DOHH2 (cell line): ENCODE results near the gene PPARA.

ENCODE experiments used
- EZH2phosphoT487 ChIP-seq: fragments of 200-600 bp; sonication (generic); IDR thresholded peaks from 2 replicates; pipeline ENCODE4 v1.6.1; 2017; ENCODE audit warnings: borderline replicate concordance, mild to moderate bottlenecking, antibody characterized with exemption, low read length, moderate library complexity, mixed read lengths
- TF ChIP-seq, protein P1 (sequence below): fragments of 200-600 bp; sonication (generic); IDR thresholded peaks from one replicate; pipeline ENCODE4 v1.5.1; 2014; ENCODE audit warnings: antibody characterized with exemption, mild to moderate bottlenecking, low read depth, low read length; ENCODE audit not compliant: poor library complexity, severe bottlenecking

GRCh38 chr22:46292173-46292572 is 141.8 kb downstream of the PPARA start:
- TF ChIP-seq, protein P1, sequence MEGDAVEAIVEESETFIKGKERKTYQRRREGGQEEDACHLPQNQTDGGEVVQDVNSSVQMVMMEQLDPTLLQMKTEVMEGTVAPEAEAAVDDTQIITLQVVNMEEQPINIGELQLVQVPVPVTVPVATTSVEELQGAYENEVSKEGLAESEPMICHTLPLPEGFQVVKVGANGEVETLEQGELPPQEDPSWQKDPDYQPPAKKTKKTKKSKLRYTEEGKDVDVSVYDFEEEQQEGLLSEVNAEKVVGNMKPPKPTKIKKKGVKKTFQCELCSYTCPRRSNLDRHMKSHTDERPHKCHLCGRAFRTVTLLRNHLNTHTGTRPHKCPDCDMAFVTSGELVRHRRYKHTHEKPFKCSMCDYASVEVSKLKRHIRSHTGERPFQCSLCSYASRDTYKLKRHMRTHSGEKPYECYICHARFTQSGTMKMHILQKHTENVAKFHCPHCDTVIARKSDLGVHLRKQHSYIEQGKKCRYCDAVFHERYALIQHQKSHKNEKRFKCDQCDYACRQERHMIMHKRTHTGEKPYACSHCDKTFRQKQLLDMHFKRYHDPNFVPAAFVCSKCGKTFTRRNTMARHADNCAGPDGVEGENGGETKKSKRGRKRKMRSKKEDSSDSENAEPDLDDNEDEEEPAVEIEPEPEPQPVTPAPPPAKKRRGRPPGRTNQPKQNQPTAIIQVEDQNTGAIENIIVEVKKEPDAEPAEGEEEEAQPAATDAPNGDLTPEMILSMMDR = no peak
- TF ChIP-seq EZH2phosphoT487 = no peak
